Stimulated activated CD8-positive, alpha-beta memory T cell treated with anti-CD3 and anti-CD28 coated beads, Interleukin-15, amount 100 ng/mL, for 1 hour (primary cell): ENCODE results near the gene SPATS1.
"Not testable (repeated sequence)": the region's sequence is repeated elsewhere in the genome, so short reads cannot be mapped to it uniquely, and the experiment has no call there.

Experiments used
- DNase-seq: peaks from one replicate; pipeline ENCODE4 v3.0.0-alpha.2; 2020; ENCODE audit warnings: low read depth

SPATS1 gene

GRCh38 chr6:44342052-44342451 is 398 bp upstream of the SPATS1 start:
- no peak for DNase-seq

- DNase-seq, result not testable (repeated sequence)
Observed at GRCh38 chr6:44346818-44347217, 4.4 kb downstream of the SPATS1 start.

GRCh38 chr6:44349904-44350649 is 7.6 kb downstream of the SPATS1 start:
- DNase-seq, result no peak

- DNase-seq, result not testable (repeated sequence)
Observed at GRCh38 chr6:44350650-44350994, 8.2 kb downstream of the SPATS1 start.

GRCh38 chr6:44352259-44352658 is 9.8 kb downstream of the SPATS1 start:
- DNase-seq, result no peak

GRCh38 chr6:44353336-44353735 is 10.9 kb downstream of the SPATS1 start:
- no peak for DNase-seq

- no peak for DNase-seq
Observed at GRCh38 chr6:44355640-44356039, 13.2 kb downstream of the SPATS1 start.

GRCh38 chr6:44356487-44356886 is 14.0 kb downstream of the SPATS1 start:
- no peak for DNase-seq

- no peak for DNase-seq
Observed at GRCh38 chr6:44359973-44360372, 17.5 kb downstream of the SPATS1 start.

GRCh38 chr6:44361947-44362346 is 19.5 kb downstream of the SPATS1 start:
- no peak for DNase-seq

GRCh38 chr6:44363377-44363926 is 21.0 kb downstream of the SPATS1 start:
- DNase-seq, result no peak

- no peak for DNase-seq
Observed at GRCh38 chr6:44366781-44367180, 24.3 kb downstream of the SPATS1 start.

- DNase-seq, result no peak
Observed at GRCh38 chr6:44367681-44368080, 25.2 kb downstream of the SPATS1 start.

- no peak for DNase-seq
Observed at GRCh38 chr6:44373051-44373450, 30.6 kb downstream of the SPATS1 start.

GRCh38 chr6:44373787-44374186 is 31.3 kb downstream of the SPATS1 start:
- no peak for DNase-seq

- DNase-seq, result no peak
Observed at GRCh38 chr6:44375071-44375470, 32.6 kb downstream of the SPATS1 start.

GRCh38 chr6:44377484-44377883 is 35.0 kb downstream of the SPATS1 start:
- no peak for DNase-seq

- DNase-seq, result no peak
Observed at GRCh38 chr6:44377971-44378370, 35.5 kb downstream of the SPATS1 start.

- no peak for DNase-seq
Observed at GRCh38 chr6:44381739-44382138, 39.3 kb downstream of the SPATS1 start.

- no peak for DNase-seq
Observed at GRCh38 chr6:44386364-44386928, 44.0 kb downstream of the SPATS1 start.

- DNase-seq, result no peak
Observed at GRCh38 chr6:44386929-44387345, 44.5 kb downstream of the SPATS1 start.

GRCh38 chr6:44387346-44388134 is 45.1 kb downstream of the SPATS1 start, which contains the start of gene CDC5L:
CDC5L (plus strand) TSS chr6:44387706; CDS start chr6:44387824, 118 bp downstream.
- peak; percentile 85 for DNase-seq

- DNase-seq, result no peak
Observed at GRCh38 chr6:44388135-44388487, 45.7 kb downstream of the SPATS1 start.
